GM12864 (cell line): Measurements from ENCODE around the gene ZNF597.

Experiments
- DNase-seq: peaks from one replicate; pipeline ENCODE4 v3.0.0-alpha.2; 2011; ENCODE audit warnings: low read depth
- H3K4me3 ChIP-seq: 2 replicates; pipeline ENCODE4 v1.5.1; 2011; ENCODE audit warnings: mild to moderate bottlenecking, low read depth, low read length, control low read depth
- TF ChIP-seq, protein P1 (sequence below): IDR thresholded peaks from 2 replicates; pipeline ENCODE4 v1.5.1; 2011; ENCODE audit warnings: low read depth, mild to moderate bottlenecking, moderate library complexity, low read length, control low read depth, inconsistent platforms; ENCODE audit errors: missing control alignments

The ZNF597 gene

DNA sequence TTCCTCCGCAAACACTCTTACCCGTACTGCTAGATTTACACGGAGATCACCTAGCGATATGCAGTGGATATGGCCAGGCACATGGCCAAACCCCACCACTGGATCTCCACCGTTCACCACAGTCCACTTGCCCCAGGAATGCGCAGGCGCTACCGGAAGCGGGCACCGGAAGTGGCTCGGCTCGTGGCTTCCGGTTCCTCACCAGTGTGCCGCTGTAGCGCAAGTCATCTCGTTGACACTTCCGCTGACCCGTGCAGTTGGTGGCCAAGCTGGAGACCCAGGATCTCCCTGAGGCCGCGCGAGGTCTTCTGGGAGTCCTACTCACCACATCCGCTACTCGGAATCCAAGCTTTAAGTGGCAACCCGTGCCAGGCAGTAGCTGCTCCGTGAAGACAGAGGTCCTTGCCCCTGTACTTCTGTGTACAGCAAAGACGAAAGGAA is 11.5 kb downstream of the ZNF597 start:
- no peak overlapping the region for H3K4me3 ChIP-seq
- DNase-seq: peak; percentile 27
- TF ChIP-seq, protein P1, sequence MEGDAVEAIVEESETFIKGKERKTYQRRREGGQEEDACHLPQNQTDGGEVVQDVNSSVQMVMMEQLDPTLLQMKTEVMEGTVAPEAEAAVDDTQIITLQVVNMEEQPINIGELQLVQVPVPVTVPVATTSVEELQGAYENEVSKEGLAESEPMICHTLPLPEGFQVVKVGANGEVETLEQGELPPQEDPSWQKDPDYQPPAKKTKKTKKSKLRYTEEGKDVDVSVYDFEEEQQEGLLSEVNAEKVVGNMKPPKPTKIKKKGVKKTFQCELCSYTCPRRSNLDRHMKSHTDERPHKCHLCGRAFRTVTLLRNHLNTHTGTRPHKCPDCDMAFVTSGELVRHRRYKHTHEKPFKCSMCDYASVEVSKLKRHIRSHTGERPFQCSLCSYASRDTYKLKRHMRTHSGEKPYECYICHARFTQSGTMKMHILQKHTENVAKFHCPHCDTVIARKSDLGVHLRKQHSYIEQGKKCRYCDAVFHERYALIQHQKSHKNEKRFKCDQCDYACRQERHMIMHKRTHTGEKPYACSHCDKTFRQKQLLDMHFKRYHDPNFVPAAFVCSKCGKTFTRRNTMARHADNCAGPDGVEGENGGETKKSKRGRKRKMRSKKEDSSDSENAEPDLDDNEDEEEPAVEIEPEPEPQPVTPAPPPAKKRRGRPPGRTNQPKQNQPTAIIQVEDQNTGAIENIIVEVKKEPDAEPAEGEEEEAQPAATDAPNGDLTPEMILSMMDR: no peak

DNA sequence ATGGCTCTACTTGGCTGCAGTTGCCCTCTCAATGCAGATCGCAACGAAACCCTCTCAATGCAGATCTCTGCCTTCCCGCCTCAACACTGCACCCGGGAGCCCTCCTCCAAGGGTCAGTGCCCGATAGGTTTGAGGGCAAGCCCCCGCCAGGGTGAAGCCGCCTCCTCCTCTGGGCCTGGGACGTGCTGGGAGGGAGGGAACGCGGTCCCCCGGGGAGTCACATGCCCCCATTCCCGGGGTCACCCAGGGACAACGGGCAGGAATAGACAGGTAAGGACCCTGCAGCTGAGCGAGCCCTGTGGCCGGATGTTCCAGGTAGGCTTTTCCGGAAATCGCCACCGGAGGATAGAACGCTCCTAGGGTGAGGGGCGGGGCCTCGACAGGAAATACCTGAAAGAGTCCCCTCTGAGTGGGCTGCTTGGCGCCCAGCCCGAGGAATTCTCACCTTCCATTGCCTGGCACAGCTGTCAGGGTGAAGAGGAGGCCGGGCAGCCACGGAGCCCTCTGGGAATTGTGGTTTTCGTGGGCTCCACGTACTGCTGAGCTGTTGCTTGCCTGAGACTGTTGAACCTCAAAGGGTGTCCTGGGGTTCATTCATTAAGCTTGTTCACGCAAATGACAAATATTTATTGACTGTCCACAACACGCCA is 29.4 kb downstream of the ZNF597 start:
- no peak for DNase-seq
- TF ChIP-seq, protein P1: no peak
- H3K4me3 ChIP-seq: no peak overlapping the region

- H3K4me3 ChIP-seq: no peak overlapping the region
Observed at GRCh38 chr16:3408561-3409197, 34.6 kb downstream of the ZNF597 start.

DNA sequence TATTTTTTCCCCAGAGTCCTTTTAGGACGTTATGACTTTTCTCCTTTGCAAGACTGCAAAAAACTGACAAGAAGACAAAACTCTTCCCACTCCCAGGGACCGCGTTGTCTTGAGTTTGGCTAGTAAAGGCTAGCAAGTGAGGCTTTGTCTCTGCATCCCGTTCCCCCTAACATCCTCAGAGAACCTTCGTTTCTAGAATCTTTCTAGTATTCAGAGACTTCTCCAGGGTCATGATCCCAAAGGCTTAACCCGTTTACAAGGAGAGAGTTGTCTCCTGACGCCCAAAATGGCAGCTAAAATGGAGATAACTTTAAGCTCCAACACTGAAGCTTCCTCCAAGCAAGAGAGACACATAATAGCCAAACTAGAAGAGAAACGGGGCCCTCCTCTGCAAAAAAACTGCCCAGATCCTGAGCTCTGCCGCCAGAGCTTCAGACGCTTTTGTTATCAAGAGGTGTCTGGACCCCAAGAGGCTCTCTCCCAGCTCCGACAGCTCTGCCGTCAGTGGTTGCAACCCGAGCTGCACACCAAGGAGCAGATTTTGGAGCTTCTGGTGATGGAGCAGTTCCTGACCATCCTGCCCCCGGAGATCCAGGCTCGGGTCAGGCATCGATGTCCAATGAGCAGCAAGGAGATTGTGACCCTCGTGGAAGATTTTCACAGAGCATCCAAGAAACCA is 41.4 kb downstream of the ZNF597 start:
- TF ChIP-seq, protein P1: no peak
- peak overlapping the region; percentile 83 for H3K4me3 ChIP-seq
- no peak for DNase-seq

More at GRCh38 chr16:3408561-3409197, 34.6 kb downstream of the ZNF597 start:
- no peak for DNase-seq
- TF ChIP-seq, protein P1: no peak

DNA sequence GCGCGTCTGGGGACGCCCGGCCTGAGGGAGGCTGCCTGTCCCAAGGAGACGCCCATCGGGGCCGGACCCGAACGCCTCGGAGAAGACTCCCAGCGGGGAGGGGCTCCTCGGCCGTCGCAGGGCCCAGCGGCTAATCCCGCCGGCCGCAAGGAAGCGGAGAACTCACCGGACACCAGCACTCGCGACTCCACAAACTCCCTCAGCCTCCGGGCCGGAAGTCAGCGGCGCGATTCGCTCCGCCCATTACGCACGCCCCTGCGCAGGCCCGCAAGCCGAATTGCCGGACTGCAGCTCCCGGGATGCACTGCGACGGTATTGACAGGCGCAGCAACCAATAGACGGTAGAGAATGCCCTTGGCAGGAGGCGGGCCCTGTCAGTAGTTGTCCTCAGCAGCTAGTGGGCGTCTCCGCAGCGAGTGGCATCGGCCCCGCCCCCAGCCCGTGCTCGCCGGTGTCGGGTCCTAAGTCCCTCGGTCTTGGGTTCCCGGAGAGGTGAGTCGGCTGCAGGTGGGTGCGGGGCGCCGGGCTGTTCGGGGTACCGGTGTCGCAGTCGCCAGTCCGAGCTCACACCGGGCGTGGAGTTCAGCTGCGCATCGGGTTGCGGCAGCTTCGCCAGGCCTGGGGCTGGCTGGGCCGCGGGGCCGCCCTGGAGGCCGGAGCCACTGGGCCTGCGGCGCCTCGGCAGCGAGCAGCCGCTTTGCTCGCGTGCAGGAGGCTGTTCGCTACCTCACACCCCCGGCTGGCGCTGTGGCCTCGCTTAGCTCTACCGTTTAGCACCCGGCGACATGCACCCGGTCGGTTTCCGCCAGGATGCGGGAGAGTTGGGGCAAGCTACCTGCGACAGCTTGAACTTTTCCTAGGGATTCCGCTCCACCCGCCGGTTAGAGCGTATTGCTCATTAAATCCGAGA is 42.3 kb downstream of the ZNF597 start, which contains the start of the genes ZNF174 and ZSCAN32:
ZNF174 (plus strand) TSS at position 437 of the 910 bp plus-strand sequence. CDS start 790 bp downstream, outside the sequence.
ZSCAN32 (minus strand) TSS at position 226 of the 910 bp plus-strand sequence. CDS start 3,447 bp downstream, outside the sequence.
- TF ChIP-seq, protein P1: no peak
- peak within 1 kb of the TSS; percentile 83 for H3K4me3 ChIP-seq
- DNase-seq: peak; percentile 99

- DNase-seq: no peak
- TF ChIP-seq, protein P1: no peak
- H3K4me3 ChIP-seq: peak overlapping the region; percentile 83
Observed at GRCh38 chr16:3400446-3400778, 42.9 kb downstream of the ZNF597 start.
